Measurements from ENCODE around the gene TFF1.

TFF1 gene

GRCh38 chr21:42379426-42380215 lies 13.3 kb upstream of the TFF1 start:
- DNase-seq: no peak

- DNase-seq: no peak
These were observed 12.1 kb upstream of the TFF1 start for GRCh38 chr21:42378418-42378817.

GRCh38 chr21:42377951-42378340 lies 11.6 kb upstream of the TFF1 start:
- DNase-seq: no peak

- DNase-seq: no peak
These were observed 11.0 kb upstream of the TFF1 start for GRCh38 chr21:42377211-42377950.

GRCh38 chr21:42376338-42376982 lies 10.1 kb upstream of the TFF1 start:
- DNase-seq: no peak

GRCh38 chr21:42375966-42376337 lies 9.6 kb upstream of the TFF1 start:
- no peak for DNase-seq

GRCh38 chr21:42375506-42375905 lies 9.2 kb upstream of the TFF1 start:
- DNase-seq: no peak

GRCh38 chr21:42374864-42375499 lies 8.6 kb upstream of the TFF1 start:
- DNase-seq: no peak

- no peak for DNase-seq
These were observed 8.1 kb upstream of the TFF1 start for GRCh38 chr21:42374457-42374856.

- no peak for DNase-seq
These were observed 7.6 kb upstream of the TFF1 start for GRCh38 chr21:42373908-42374455.

GRCh38 chr21:42373196-42373907 lies 7.0 kb upstream of the TFF1 start:
- DNase-seq: no peak

GRCh38 chr21:42370894-42371654 lies 4.7 kb upstream of the TFF1 start:
- no peak for DNase-seq

- no peak for DNase-seq
These were observed 3.5 kb upstream of the TFF1 start for GRCh38 chr21:42369821-42370220.

- no peak for DNase-seq
These were observed 1.2 kb upstream of the TFF1 start for GRCh38 chr21:42367367-42368165.

GRCh38 chr21:42365770-42366169 lies 565 bp downstream of the TFF1 start:
- DNase-seq: no peak

- no peak for DNase-seq
These were observed 1.9 kb downstream of the TFF1 start for GRCh38 chr21:42364304-42364865.

- no peak for DNase-seq
These were observed 3.0 kb downstream of the TFF1 start for GRCh38 chr21:42363312-42363711.

- DNase-seq: no peak
These were observed 3.6 kb downstream of the TFF1 start for GRCh38 chr21:42362700-42363099.

GRCh38 chr21:42362198-42362597 lies 4.1 kb downstream of the TFF1 start:
- DNase-seq: no peak

- no peak for DNase-seq
These were observed 5.0 kb downstream of the TFF1 start for GRCh38 chr21:42361286-42361685.

GRCh38 chr21:42360317-42360716 lies 6.0 kb downstream of the TFF1 start:
- no peak for DNase-seq
